Heart right ventricle (tissue), 16 donors: ENCODE measurements around the gene TENT4B. TPM values are rescaled to one million over a fixed set of nuclear protein-coding genes. Genes with fewer than 3 reads are reported as not detected.

ENCODE experiments used
- ATAC-seq, 8 donors: fragments of 200-7000 bp; cut with Tn5 transposase; one replicate each; pipeline ENCODE4 v1.9.1; 2020; ENCODE audit warnings: mild to moderate bottlenecking in 8 of 8, moderate library complexity in 8 of 8, moderate number of reproducible peaks in 1 of 8
- DNase-seq, 2 donors: peaks; one replicate each; pipeline ENCODE4 v3.0.0-alpha.2; 2020
- H3K27ac ChIP-seq, 10 donors: fragments of 200-600 bp; sonication (generic) in 2 of 10; one replicate each; pipeline versions ENCODE4 v1.5.0 to v1.8.0; 2020 to 2022; ENCODE audit warnings: mild to moderate bottlenecking in 3 of 10
- H3K27me3 ChIP-seq, 7 donors: fragments of 200-600 bp; one replicate each; pipeline ENCODE4 v1.8.0; 2021 to 2022; ENCODE audit warnings: mild to moderate bottlenecking in 2 of 7
- H3K36me3 ChIP-seq, 9 donors: fragments of 200-600 bp; sonication (generic) in 1 of 9; one replicate each; pipeline versions ENCODE4 v1.5.0 to v1.8.0; 2020 to 2022; ENCODE audit warnings: mild to moderate bottlenecking in 2 of 9
- H3K4me1 ChIP-seq, 9 donors: fragments of 200-600 bp; sonication (generic) in 1 of 9; one replicate each; pipeline versions ENCODE4 v1.5.0 to v1.8.0; 2020 to 2022; ENCODE audit warnings: mild to moderate bottlenecking in 4 of 9
- H3K4me3 ChIP-seq, 10 donors: fragments of 200-600 bp; sonication (generic) in 2 of 10; one replicate each; pipeline versions ENCODE4 v1.5.0 to v1.8.0; 2020 to 2022; ENCODE audit warnings: mild to moderate bottlenecking in 7 of 10, moderate library complexity in 2 of 10
- H3K9me3 ChIP-seq, 11 donors: fragments of 200-600 bp in 10 of 11; sonication (generic) in 2 of 11; one replicate each; pipeline versions ENCODE4 v1.5.0 to v1.8.0; 2013 to 2022; ENCODE audit warnings: mild to moderate bottlenecking in 2 of 11, control low read depth in 1 of 11, moderate library complexity in 1 of 11
- WGBS, 2 donors: extraction: QIAGEN DNeasy Blood & Tissue Kit; methylation state at CpG; one replicate each; pipeline ENCODE4 v1.1.7; 2013; ENCODE audit warnings: inconsistent platforms in 1 of 2; 5-methylcytosine and 5-hydroxymethylcytosine counted together
- intact Hi-C, 10 donors: fragments of 100-400 bp; cut with DNase I; formaldehyde crosslinking; loops; one replicate each; pipeline versions ENCODE4 v1.11.1 to v1.14.2; 2022
- polyA plus RNA-seq, 2 donors: library from polyadenylated mRNA; stranded (reverse); fragments of 200-250 nt; gene quantifications; one replicate each; pipeline ENCODE4 v1.2.3, GENCODE V29; 2013
- total RNA-seq, 10 donors: library from RNA; stranded (reverse); fragmentation: NEBNext Ultra II Directional in 3 of 10; extraction: Animal tissue kit (Norgen Biotek cat#: 25700) in 3 of 10; gene quantifications; one replicate each; pipeline versions ENCODE4 v1.2.1 to v1.2.4, GENCODE V29; 2021 to 2023
- TF ChIP-seq, protein P1 (sequence below), 9 donors: fragments of 200-600 bp; sonication (generic) in 2 of 9; IDR thresholded peaks; one replicate each; pipeline versions ENCODE4 v1.5.0 to v1.8.0; 2021 to 2022; ENCODE audit warnings: antibody characterized with exemption in 9 of 9, mild to moderate bottlenecking in 5 of 9, moderate library complexity in 1 of 9
- donor health status: Arrhythmogenic right ventricular cardiomyopathy.
- donor health status: ischemic (EF 13 %, LVEDD 7.1; RV severe dilation, severe dysfunction).
- donor health status: healthy with polysubstance abuse.
- donor health status: DM: no; HTN: yes; CAD: no.
- donor health status: DM: no; HTN: no; CAD: no.
- donor health status: ischemic (EF 25% LVEDD 6.9; RV normal size, moderate dysfunction).
- donor health status: ischemic (EF 25% LVEDD 5.7; RV mildly dilated, moderate dysfunction).
- donor health status: healthy.
- donor health status: DM: yes; HTN: yes; CAD: no.
- donor health status: Ischemic cardiomyopathy.
- donor health status: ischemic (EF 35%, LVEDD 5.7; RV mildly dilated, moderate dysfunction).
- donor health status: nonischemic (EF 11% LVEDD 7.7; RV severe dilation, severe dysfunction).
- donor health status: DM: yes; HTN: yes; CAD: no.
- donor health status: PGD.
- donor health status: ischemic (EF 29% LVEDD 5.4; RV normal size, mild dysfunction).
- donor health status: nonischemic (EF 23%, LVEDD 6.1; RV moderate dilation, normal function).

The TENT4B gene
- total and polyA plus RNA-seq, 12 donors = 2.7 to 8.6 (median 6.4) TPM

DNA sequence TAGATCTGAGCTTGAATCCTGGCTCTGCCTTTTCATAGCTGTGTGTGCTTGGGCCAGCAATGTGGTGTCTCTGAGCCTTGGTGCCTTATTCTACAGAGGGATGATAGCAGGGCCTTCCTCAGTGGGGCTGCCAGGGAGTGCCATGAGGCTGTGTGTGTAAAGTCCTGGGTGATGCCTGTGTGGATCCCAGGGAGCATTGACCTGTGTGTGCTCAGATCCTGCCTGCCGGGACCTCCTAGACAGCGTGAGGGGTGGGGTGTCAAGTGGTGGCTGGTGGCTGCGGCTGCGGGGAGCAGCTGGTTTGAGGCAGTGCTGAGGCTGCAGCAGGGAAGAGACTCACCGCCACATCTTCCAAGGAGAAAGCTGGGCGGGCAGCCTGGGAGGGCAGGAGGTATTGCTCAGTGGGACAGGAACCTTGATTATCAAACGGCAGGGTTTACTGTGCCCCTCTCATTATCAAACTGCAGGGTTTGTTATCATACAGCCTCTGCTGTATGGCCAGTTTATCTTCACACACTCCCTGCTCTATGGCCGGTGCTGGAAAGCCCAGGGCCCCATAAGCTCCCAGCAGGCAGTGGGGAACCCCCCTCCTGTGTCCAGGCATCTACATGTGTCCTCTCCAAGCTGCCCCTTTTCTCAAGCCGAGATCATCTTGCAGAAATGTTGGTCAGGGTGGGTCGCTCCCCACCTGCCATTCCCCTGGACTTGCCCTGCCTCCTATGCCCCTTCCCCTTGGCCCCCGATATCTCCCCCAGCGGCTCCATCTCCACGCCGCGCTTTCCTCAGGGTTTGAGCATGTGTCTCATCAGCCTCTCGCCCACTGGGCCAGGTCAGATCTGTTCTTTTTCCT lies 110.2 kb downstream of the TENT4B start:
- Histone ChIP-seq H3K27me3 (peaks cover 0 to 22% (median 0%) of the 10 kb centered on the region in 7 donors), H3K36me3 (no peaks in the 10 kb centered on the region), H3K4me3 (no peak overlapping the region), H3K27ac (no peak overlapping the region), H3K4me1 (peaks cover 3 to 50% (median 21%) of the 10 kb centered on the region in 9 donors), H3K9me3 (no peaks in the 10 kb centered on the region)
- TF ChIP-seq, protein P1, sequence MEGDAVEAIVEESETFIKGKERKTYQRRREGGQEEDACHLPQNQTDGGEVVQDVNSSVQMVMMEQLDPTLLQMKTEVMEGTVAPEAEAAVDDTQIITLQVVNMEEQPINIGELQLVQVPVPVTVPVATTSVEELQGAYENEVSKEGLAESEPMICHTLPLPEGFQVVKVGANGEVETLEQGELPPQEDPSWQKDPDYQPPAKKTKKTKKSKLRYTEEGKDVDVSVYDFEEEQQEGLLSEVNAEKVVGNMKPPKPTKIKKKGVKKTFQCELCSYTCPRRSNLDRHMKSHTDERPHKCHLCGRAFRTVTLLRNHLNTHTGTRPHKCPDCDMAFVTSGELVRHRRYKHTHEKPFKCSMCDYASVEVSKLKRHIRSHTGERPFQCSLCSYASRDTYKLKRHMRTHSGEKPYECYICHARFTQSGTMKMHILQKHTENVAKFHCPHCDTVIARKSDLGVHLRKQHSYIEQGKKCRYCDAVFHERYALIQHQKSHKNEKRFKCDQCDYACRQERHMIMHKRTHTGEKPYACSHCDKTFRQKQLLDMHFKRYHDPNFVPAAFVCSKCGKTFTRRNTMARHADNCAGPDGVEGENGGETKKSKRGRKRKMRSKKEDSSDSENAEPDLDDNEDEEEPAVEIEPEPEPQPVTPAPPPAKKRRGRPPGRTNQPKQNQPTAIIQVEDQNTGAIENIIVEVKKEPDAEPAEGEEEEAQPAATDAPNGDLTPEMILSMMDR (IDR thresholded peaks at IDR 0.05) = no peak
- intact Hi-C loops = no loop called here
- WGBS, 2 donors = 57 to 63% methylated on average over 16 of the region's 16 CpGs
- DNase-seq = no peak
- ATAC-seq = no peak

DNA sequence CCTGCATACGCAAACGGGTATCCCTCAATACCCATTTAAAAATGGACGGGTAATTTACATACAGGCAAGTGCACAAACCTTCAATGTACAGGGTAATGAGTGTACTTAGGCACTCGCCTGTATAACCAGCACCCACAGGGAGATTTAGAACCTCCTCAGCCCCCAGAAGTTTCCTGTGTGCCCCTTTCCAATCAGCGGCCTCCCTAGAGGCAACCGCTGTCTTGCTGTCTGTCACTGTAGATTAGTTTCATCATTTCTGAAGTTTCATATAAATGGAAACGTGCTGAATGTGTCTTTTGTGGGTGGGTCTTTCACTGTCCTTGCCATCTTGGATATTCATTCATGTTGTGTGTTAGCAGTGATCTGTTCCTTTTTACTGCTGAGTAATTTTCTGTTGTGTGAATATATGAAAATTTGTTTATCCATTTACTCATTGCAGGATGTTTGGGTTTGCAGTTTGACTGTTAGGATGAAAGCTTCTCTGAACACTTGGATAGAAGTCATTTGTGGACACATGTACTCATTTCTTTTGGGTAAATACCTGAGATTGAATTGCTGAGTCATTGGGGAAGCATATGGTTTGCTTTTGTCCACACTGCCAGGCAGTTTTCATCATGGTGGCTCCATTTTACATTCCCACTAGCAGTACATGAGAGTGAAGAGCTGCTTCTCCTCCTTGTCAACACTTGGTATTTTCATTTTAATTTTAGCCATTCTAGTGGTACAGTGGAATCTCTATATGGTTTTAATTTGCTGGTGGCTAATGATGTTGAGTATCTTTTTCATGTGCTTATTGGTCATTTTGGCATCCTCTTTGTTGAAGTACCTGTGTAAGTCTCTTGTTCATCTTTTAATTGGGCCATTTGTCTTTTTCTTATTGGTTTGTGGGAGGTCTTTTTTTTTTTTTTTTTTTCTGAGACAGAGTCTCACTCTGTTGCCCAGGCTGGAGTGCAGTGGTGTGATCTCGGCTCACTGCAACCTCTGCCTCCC lies 111.1 kb downstream of the TENT4B start:
- Histone ChIP-seq H3K36me3 (no peaks in the 10 kb centered on the region), H3K4me1 (peaks cover 3 to 48% (median 14%) of the 10 kb centered on the region in 9 donors)

DNA sequence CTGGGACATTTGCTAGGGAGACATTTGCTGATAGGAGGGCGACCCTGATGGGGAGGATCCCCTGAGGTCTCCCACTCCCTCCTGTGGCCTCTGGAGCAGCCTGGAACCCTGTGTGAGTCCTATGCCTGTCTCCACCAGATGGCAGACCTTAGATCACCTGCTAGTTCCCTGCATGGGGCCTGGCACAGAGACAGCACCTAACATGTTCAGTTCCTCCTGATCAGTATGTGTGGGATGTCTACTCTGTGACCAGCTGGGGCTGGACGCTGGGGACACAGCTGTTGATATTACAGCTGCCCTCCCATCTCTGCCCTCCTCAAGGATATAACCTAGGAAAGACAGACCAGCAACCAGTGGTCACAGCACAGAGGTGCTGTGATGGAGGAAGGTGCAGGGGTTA lies 112.2 kb downstream of the TENT4B start:
- intact Hi-C loops = no loop called here
- peaks cover 0 to 22% (median 0%) of the 10 kb centered on the region in 7 donors for H3K27me3 ChIP-seq
- no peaks in the 10 kb centered on the region for H3K9me3 ChIP-seq
- peaks cover 3 to 42% (median 7%) of the 10 kb centered on the region in 9 donors for H3K4me1 ChIP-seq
- TF ChIP-seq, protein P1 (IDR thresholded peaks at IDR 0.05) = peak in 1 of 9 donors; percentile 35
- peak overlapping the region in 2 of 10 donors; percentile 71 to 91 for H3K27ac ChIP-seq
- WGBS, 2 donors = 56 to 70% methylated on average over 2 of the region's 2 CpGs
- no peak for DNase-seq
- H3K36me3 ChIP-seq = no peaks in the 10 kb centered on the region
- H3K4me3 ChIP-seq = no peak overlapping the region
- ATAC-seq = no peak

More for the DNA sequence above, 111.1 kb downstream of the TENT4B start:
- ATAC-seq (no peak), DNase-seq (no peak)
- Histone ChIP-seq H3K9me3 (no peaks in the 10 kb centered on the region), H3K27ac (no peak overlapping the region), H3K27me3 (peaks cover 0 to 22% (median 0%) of the 10 kb centered on the region in 7 donors), H3K4me3 (no peak overlapping the region)
- TF ChIP-seq, protein P1 (IDR thresholded peaks at IDR 0.05) = no peak
- 79 to 83% methylated on average over 7 to 8 of the region's 8 CpGs for WGBS, 2 donors
- intact Hi-C loops = no loop called here
